Stimulated activated CD8-positive, alpha-beta memory T cell treated with anti-CD3 and anti-CD28 coated beads, Interleukin-15, amount 100 ng/mL, for 4 hours (primary cell): ENCODE data around the gene GAL3ST2.
"Not testable (repeated sequence)": the region's sequence is repeated elsewhere in the genome, so short reads cannot be mapped to it uniquely, and the experiment has no call there.

Source experiments
- DNase-seq, 2 donors: peaks; one replicate each; pipeline ENCODE4 v3.0.0-alpha.2; 2020; ENCODE audit warnings: low read depth in 2 of 2

Gene GAL3ST2

DNA sequence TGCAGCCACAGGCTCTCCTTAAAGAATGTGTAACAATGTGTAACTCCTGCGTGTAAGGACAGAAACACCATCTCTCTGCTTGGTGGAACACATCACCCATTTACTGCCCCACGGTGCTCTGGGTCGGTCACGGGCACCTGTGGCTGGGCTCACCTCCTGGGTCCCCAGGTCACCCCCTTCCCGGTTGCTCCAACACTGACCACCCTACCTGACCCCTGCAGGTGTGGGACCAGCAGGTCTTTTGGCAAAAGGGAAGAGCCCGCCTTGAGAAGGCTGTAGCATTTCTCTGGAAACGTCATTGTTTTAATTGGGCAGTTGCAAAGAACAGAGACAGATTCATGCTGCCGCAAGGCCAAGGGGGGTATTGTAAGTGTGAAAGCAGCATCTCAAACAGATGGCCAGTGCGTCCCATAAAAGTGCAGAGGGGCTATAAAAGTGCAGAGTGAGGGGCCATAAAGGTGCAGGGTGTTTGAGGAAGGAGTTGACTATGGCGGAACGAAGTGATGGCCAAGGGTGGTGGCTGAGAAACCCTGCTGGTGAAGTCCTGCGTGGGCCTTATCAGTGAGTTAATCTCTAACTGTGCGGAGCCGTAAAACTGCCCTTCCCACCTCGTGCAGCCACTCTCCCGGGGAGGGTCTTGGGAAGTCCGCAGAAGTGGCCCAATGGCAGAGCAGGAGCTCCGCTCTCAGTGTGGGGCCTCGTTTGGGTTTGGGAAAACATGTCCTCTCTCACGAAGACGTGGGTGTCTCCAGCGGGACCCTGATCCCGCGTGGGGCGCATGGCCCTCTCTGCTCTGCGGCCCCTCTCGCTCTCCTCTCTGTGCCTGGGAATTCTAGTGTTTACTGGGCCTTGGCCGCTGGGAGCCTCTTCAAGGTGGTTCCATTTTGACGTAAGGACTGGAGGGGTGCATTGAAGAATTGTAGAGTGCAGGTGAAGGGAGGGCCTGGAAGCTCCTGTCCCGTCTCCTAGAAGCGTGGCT, 18.7 kb downstream of the GAL3ST2 start:
- no peak for DNase-seq

DNA sequence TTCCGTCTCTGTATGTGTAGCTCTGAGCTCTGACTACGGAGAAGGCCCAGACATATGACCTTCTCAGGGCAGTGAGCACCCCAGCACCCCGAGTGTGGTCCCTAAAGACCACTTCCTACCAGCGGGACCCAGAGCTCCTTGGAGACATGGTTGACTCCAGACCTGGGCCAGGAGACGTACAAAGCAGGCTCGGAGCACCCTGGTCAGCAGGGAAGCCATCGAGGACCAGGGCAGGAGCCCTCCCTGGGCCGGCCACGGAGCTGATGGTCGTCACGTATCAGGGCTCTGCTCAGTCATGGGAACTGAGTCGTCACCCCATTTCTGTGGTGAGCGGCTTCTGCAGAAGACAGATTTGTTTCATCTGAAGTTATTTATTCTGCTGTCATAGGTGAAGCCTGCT, 19.6 kb downstream of the GAL3ST2 start:
- no peak for DNase-seq

DNA sequence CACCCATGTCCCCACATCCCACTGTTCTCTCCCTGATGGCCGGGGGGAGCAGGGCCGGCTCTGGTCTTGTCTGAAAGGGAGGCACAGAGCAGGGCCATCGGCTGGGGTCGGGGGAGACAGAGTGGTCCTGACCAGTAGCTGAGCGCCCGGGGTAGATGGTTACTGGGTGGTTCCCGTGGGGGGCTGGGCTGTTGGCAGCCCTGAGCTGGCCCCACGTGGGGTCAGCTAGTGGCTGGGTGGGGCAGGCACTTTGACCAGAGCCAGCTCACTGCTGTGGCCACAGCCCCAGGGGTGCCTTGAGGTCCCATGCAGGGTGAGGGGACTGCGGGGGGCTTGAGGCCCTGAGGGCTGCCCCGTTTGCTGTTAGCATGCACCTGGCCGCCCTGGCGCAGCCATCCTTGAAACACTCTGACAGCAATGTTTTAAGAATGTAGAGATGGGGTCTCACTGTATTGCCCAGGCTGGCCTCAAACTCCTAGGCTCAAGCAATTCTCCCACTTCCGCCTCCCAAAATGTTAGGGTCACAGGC, 20.1 kb downstream of the GAL3ST2 start:
- no peak for DNase-seq

- DNase-seq = no peak
These were observed 20.9 kb downstream of the GAL3ST2 start for GRCh38 chr2:241797441-241798080.

DNA sequence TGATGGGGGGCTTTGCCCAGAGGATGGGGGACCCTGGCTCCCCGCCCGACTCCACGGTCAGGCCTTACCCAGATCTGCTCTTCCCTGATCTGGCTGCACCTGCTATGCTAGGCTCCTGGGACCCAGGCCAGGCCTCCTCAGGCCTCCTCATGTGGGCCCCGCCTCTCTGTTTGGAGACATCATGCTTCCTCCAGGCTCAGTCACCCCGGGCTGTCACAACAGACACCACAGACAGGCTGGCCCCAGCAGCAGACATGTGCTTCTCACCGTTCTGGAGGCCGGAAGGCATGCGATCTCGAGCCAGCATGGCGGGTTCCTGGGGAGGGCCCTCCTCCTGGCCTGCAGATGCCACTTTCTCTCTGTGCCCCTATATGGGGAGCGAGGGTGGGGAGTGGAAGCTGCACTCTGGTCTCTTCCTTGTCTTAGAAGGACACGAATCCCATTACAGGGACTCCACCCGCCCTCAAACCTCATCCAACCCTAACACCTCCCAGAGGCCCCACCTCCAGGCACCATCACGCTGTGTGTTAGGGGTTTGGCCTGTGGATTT, 21.5 kb downstream of the GAL3ST2 start:
- no peak for DNase-seq

DNA sequence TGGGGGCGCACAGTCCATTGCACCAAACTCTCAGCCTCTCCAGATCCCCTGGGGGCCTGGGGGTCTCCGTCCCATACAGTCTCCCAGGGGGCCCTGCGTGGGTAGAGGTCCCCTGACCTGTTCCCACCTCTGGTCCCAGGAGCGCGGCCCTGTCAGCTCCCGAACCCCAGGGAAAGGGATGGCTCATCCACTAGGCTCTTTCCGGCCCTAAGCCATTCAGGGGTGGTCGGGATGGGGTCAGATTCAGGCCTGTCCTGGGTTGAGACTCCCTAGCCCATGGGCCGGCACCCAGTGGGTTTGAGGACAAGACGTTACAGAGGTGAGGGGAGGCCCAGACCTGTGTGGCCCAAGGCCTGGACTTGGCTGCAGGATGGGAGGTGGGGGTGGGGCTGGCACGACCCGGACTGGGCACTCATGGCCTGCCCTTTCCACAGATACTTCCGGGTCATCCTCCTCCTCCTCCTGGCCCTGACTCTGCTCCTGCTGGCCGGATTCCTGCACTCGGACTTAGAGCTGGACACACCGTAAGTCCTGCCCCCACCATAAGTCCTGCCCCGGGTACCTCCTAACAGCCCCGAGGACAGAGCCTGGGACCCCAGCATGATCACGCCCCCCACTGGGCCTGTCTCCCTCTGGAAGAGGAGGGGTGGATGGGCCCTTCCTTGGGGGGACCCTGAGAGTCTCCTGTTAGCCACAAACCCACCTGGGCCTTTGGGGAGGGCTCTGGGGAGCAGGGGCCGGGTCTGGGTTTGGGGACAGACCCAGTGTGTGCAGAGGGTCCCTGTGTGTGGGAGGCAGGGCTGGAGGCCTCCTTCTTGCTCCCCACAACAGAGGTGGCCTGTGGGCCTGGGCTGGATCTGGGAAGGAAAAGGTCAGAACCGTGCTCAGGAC, 22.3 kb downstream of the GAL3ST2 start:
- DNase-seq = no peak

DNA sequence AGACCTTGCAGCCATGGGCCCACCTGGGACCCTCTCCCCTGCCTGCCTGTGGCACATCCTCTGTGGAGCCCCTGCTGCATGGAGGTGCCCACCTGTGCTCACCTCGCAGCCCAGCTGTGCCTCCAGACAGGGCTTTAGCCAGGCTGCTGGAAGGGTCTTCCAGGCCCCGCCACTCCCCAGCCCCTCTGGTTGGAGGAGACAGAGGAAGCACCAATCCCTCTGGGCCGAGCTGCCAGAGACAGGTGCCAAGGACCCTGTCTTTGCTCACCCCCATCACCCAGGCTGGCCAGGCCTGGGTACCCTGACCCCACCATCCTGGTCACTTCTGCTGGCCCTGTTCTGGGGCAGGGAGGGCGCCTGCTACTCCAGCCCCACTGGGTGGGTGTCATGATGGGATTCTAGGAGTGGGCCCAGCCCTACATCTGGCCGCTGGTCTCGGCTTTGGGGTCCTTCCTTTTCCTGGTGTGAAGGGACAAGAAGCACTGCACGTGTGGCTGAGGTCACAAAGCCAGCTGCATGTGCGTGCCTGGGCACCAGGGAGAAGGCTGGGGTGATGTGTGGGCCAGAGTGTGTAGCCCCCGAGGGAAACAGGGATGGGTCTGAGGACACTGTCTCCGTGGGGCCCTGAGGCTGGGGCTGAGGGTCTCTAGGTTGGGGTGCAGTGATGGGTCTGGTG, 23.0 kb downstream of the GAL3ST2 start:
- DNase-seq = no peak

GRCh38 chr2:241800198-241800903, 23.7 kb downstream of the GAL3ST2 start:
- DNase-seq = not testable (repeated sequence)

GRCh38 chr2:241801611-241802420, 25.2 kb downstream of the GAL3ST2 start:
- no peak for DNase-seq

DNA sequence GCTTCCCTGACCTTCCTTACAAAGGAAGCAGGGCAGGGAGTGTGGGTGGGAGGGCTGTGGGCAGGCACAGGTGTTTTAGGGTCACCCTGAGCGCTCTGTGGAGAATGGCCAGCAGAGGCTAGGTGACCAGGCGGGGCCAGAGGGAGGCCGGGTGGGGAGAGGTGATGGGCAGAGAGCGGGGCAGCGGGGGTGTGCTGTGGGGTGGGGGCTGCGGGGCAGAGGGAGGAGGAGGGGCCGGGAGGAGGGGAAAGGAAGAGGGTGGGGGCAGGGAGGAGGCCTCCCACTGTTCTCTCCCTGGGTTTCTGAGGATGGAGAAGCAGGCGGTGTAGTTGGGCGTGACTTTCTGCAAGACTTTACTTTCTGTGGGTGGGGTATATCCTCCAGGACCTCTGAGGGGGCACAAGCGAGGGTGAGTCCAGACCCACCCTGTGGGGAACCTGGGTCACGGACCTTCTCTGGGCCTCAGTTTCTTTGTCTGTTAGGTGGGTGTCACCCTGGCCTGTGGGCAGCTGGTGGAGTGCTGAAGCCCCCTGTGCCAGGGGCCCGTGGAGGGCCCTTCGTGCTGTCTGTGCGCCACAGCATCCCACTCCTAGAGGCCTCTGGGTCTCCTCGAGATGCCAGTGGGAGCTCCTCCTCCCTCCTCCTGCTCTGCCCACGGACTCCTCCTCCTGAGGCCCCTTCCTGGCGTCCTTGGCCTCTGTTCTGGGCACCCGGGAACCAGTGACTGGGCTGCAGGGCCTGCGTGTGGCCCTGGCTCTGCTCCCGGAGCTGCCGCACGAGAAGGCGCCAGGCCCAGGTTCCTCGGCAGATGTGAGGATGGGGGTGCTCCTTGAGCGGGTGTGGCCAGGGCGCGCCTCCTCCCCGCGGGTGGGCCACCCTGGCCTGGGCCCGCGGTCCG, 26.0 kb downstream of the GAL3ST2 start:
- DNase-seq = no peak

- DNase-seq = no peak
These were observed 27.0 kb downstream of the GAL3ST2 start for GRCh38 chr2:241803387-241804325.

DNA sequence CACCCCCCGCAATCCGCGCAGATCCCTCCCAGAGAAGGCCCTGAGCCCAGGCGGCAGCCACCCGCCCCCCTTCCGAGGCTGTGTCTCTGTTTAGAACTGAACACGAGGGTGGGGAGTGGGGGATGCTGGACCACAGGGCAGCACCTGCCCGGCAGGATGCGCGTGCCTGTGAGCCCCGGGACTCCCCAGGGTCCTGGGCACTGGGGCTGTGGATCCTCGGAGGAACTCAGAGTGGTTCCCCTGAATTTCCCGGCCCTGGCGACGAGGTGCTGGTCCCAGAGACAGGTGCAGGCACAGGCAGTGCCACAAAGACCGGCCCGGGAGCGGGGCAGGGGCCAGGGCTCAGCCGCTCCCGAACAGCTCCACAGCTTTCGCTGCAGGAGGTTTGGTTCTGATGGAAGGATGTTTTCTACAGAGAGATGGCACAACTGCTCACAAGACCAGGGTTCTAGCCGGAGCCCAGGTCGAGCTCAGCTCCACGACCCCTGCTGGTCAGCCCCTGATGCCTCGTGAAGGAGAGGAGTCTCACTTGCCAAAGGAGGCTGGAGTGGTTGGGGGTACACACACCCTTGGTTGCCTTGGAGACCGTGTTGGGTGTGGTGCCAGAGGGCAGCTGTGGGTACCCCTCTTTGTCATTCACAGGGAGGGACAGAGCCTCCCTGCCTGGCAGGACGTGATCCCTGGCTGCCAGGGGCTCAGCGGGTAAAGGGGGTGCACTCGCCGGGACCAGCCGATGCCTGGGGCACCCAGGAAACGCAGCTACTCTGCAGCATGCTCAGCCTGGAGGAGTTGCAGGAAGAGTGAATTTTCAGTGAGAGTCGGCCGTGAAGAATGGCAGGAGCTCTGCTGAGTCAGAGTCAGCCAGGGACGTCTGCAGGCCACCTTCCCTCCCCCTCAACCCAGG, 28.0 kb downstream of the GAL3ST2 start:
- DNase-seq = no peak

- DNase-seq = not testable (repeated sequence)
These were observed 29.6 kb downstream of the GAL3ST2 start for GRCh38 chr2:241806217-241806616.

DNA sequence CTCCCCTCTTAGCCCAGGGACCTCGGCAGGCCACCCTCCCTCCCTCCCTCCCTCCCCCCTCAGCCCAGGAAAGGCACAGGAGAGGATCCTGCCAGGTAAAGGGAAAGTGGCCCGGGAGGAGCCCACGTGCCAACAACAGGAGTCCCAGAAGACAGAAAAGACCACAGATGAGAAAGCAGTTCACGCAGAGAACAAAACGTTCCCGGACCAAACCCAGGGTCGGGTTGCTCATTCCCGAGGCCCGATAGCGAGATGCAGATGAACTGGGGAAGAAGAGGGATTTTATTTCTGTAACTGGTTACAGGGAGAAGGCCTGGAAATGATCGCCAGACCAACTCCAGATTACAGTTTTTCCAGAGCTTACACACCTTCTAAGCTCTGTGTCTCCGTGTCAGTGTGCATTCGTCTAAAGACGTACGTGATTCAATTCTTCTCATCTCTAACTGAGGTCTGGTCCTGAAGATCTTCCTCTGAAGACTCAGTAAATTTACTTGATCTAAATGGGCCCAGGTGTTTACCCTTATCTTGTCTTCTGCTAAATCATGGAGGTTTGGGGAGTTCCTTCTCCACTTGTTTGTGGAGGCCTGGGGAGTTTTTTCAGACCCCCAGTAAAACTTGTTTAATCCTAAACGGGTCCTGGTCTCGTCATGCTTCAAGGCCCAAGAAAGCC, 31.6 kb downstream of the GAL3ST2 start:
- no peak for DNase-seq

- DNase-seq = no peak
These were observed 32.2 kb downstream of the GAL3ST2 start, which contains the start of gene NEU4 for GRCh38 chr2:241808721-241809382. TSS of gene NEU4 (plus strand) at chr2:241809193. CDS start at chr2:241814485, 5,292 bp downstream.
